ENCODE results near the gene IMPG2.

Gene IMPG2

GRCh38 chr3:101179637-101180036 lies 140.7 kb downstream of the IMPG2 start:
- no peak for DNase-seq

- no peak for DNase-seq
Observed at GRCh38 chr3:101177577-101177976, 142.8 kb downstream of the IMPG2 start.
